DND-41 (cell line): ENCODE data around the gene RGS6.
A peak's percentile ranks its signal among the peaks of the same experiment; 100 is the strongest.

ENCODE experiments used
- ATAC-seq: fragments of 200-7000 bp; cut with Tn5 transposase; 3 replicates; pipeline ENCODE4 v1.9.1; 2021; ENCODE audit warnings: low read depth; ENCODE audit not compliant: insufficient read depth
- DNase-seq: peaks from one replicate; pipeline ENCODE4 v3.0.0-alpha.2; 2020
- H2AFZ ChIP-seq: 2 replicates; pipeline ENCODE4 v1.6.0; 2012; ENCODE audit warnings: low read depth, low read length
- H3K27ac ChIP-seq: 2 replicates; pipeline ENCODE4 v1.5.1; 2012; ENCODE audit warnings: low read length, inconsistent platforms
- H3K27me3 ChIP-seq: fragments of 200-600 bp; sonication (generic); 2 replicates; pipeline ENCODE4 v1.6.0; 2012; ENCODE audit warnings: low read length, mild to moderate bottlenecking, inconsistent platforms; ENCODE audit not compliant: insufficient read depth, poor library complexity
- H3K36me3 ChIP-seq: 2 replicates; pipeline ENCODE4 v1.5.1; 2012; ENCODE audit warnings: low read length, inconsistent platforms; ENCODE audit not compliant: insufficient read depth
- H3K4me1 ChIP-seq: 2 replicates; pipeline ENCODE4 v1.5.1; 2012; ENCODE audit warnings: mild to moderate bottlenecking, low read length; ENCODE audit not compliant: insufficient read depth
- H3K4me2 ChIP-seq: 2 replicates; pipeline ENCODE4 v1.6.0; 2012; ENCODE audit warnings: mild to moderate bottlenecking, moderate library complexity, low read length, inconsistent platforms; ENCODE audit not compliant: insufficient read depth
- H3K4me3 ChIP-seq, 2 experiments: fragments of 200-600 bp in 1 of 2; shearing (Covaris generic) in 1 of 2; 2 replicates each; pipeline ENCODE4 v1.5.1; 2012 to 2016; ENCODE audit warnings: inconsistent platforms in 2 of 2, low read length in 2 of 2, mild to moderate bottlenecking in 2 of 2, low read depth in 1 of 2, moderate library complexity in 1 of 2
- H3K79me2 ChIP-seq: 2 replicates; pipeline ENCODE4 v1.6.0; 2012; ENCODE audit warnings: low read length, inconsistent platforms; ENCODE audit not compliant: insufficient read depth
- H3K9ac ChIP-seq: 2 replicates; pipeline ENCODE4 v1.6.0; 2012; ENCODE audit warnings: low read depth, mild to moderate bottlenecking, inconsistent platforms, low read length, moderate library complexity
- H3K9me3 ChIP-seq: 2 replicates; pipeline ENCODE4 v1.5.1; 2012; ENCODE audit warnings: low read length, moderate library complexity, mild to moderate bottlenecking, inconsistent platforms; ENCODE audit not compliant: insufficient read depth, severe bottlenecking
- H4K20me1 ChIP-seq: 2 replicates; pipeline ENCODE4 v1.6.0; 2012; ENCODE audit warnings: low read length; ENCODE audit not compliant: insufficient read depth
- EZH2 ChIP-seq: IDR thresholded peaks from 3 replicates; pipeline ENCODE4 v1.6.1; 2012; ENCODE audit warnings: borderline replicate concordance, low read depth, mild to moderate bottlenecking, moderate library complexity, low read length, inconsistent platforms; ENCODE audit not compliant: severe bottlenecking
- TF ChIP-seq, protein P1 (sequence below): IDR thresholded peaks from 2 replicates; pipeline ENCODE4 v1.5.1; 2012; ENCODE audit warnings: borderline replicate concordance, low read length, moderate library complexity, mild to moderate bottlenecking; ENCODE audit not compliant: poor library complexity, severe bottlenecking; ENCODE audit errors: extremely low read depth

Gene RGS6

DNA sequence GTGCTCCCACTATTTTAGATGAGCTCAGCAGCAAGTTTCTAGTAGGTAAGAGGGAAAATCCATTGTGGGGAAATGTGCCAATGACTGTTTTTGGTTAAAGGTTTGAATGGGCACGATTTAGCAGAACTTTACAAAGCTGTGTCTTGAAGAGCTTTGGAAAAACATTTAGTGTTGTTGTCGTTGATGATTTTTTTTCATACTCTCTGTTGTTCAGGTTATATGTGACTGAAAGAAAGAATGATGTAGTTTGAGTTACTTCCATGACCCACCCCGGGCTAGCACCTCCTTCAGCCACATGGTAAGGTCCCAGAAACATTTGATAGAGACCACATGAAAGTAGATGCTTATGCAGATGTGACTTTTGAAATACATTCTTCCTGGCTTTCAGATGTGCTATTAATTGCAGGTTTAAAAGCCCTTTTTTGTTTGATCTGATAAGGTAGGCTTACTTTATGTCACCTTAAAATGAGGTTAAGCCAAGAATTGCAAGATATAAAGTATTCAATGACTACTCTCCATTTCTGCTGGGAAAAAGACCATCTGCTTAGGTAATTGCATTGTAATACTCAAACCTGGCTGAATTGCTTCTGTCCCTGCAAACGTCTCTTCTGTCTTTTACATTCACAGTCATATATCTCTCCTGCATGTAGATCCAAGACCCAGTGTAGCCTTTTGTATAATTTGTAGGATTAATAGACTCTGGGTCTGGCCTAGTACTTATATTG, 250.6 kb downstream of the RGS6 start:
- no peaks in the 10 kb centered on the region for H3K9me3 ChIP-seq
- H3K27ac ChIP-seq = no peak overlapping the region
- ATAC-seq (peak; percentile 79), DNase-seq (peak; percentile 30)
- no peak overlapping the region for H3K4me3 ChIP-seq
- H3K9ac ChIP-seq = no peak overlapping the region
- no peaks in the 10 kb centered on the region for H3K4me1 ChIP-seq
- H4K20me1 ChIP-seq = no peaks in the 10 kb centered on the region
- no peaks in the 10 kb centered on the region for H3K27me3 ChIP-seq
- no peaks in the 10 kb centered on the region for H3K79me2 ChIP-seq
- H3K36me3 ChIP-seq = no peaks in the 10 kb centered on the region
- TF ChIP-seq EZH2 = no peak
- TF ChIP-seq, protein P1, sequence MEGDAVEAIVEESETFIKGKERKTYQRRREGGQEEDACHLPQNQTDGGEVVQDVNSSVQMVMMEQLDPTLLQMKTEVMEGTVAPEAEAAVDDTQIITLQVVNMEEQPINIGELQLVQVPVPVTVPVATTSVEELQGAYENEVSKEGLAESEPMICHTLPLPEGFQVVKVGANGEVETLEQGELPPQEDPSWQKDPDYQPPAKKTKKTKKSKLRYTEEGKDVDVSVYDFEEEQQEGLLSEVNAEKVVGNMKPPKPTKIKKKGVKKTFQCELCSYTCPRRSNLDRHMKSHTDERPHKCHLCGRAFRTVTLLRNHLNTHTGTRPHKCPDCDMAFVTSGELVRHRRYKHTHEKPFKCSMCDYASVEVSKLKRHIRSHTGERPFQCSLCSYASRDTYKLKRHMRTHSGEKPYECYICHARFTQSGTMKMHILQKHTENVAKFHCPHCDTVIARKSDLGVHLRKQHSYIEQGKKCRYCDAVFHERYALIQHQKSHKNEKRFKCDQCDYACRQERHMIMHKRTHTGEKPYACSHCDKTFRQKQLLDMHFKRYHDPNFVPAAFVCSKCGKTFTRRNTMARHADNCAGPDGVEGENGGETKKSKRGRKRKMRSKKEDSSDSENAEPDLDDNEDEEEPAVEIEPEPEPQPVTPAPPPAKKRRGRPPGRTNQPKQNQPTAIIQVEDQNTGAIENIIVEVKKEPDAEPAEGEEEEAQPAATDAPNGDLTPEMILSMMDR = no peak
- no peak overlapping the region for H3K4me2 ChIP-seq
- no peak overlapping the region for H2AFZ ChIP-seq

DNA sequence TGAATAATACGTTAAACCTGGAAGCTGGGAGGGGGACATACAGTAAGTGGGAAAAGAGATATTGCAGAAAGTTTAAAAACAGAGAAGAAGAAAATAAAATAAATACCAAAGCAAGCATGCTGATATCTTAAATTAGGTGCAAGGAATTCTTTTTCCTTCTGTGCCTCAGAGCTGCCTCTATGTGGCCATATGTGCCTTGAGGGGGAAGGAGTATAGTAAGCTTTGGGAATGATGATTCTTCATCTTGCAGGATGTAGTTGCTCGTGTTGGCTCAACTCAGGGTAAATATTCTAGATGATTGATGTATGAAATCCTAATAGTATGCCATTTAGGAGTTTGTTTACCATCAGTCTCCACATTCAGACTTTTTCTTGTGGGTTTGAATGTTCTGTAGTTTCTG, 251.4 kb downstream of the RGS6 start:
- no peaks in the 10 kb centered on the region for H3K4me1 ChIP-seq
- ATAC-seq = no peak
- no peak overlapping the region for H2AFZ ChIP-seq
- no peak for DNase-seq
- TF ChIP-seq, protein P1 = no peak
- no peaks in the 10 kb centered on the region for H3K9me3 ChIP-seq
- no peak overlapping the region for H3K4me2 ChIP-seq
- no peaks in the 10 kb centered on the region for H3K27me3 ChIP-seq
- H4K20me1 ChIP-seq = no peaks in the 10 kb centered on the region
- H3K4me3 ChIP-seq = no peak overlapping the region
- no peak overlapping the region for H3K9ac ChIP-seq
- no peaks in the 10 kb centered on the region for H3K79me2 ChIP-seq
- no peak overlapping the region for H3K27ac ChIP-seq
- no peaks in the 10 kb centered on the region for H3K36me3 ChIP-seq

DNA sequence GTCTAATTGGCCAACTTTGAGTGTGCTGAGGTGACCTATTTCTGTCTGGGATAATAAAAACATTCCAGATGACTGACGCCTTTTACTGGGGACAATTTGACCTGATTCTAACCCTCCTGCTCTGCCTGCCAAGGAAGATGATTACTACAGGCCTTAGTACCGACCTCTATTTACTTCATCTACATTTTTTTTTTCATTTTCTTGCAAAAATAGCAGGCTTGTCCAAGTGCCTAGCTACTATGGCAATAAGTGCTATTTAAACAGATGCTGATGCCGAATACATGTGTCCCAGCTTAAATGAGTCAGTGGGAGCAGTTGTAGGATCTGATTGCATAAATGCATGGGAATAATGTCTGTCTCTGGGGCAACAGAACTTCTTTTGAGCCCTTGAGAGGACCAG, 254.3 kb downstream of the RGS6 start:
- Histone ChIP-seq H3K4me1 (no peaks in the 10 kb centered on the region), H3K9me3 (no peaks in the 10 kb centered on the region), H3K9ac (no peak overlapping the region), H4K20me1 (no peaks in the 10 kb centered on the region), H3K36me3 (no peaks in the 10 kb centered on the region), H3K4me3 (no peak overlapping the region), H3K27ac (no peak overlapping the region), H3K27me3 (no peaks in the 10 kb centered on the region), H3K4me2 (no peak overlapping the region), H2AFZ (no peak overlapping the region), H3K79me2 (no peaks in the 10 kb centered on the region)
- ATAC-seq (no peak), DNase-seq (no peak)
- TF ChIP-seq EZH2 = no peak
- TF ChIP-seq, protein P1 = no peak
